ENCODE results near the gene MASP1.

The MASP1 gene

GRCh38 chr3:187255314-187255713 is 36.2 kb downstream of the MASP1 start:
- ATAC-seq = no peak
- no peak for TF ChIP-seq PPARA (CRISPR knock-in tag; IDR thresholded peaks at IDR 0.05; ENCODE audit: borderline replicate concordance)
- no peak for TF ChIP-seq SNAI2 (CRISPR knock-in tag; IDR thresholded peaks at IDR 0.05)
- no peak for TF ChIP-seq CREB5 (CRISPR knock-in tag; IDR thresholded peaks at IDR 0.05; ENCODE audit: low read depth)
- TF ChIP-seq POU6F1 (CRISPR knock-in tag; IDR thresholded peaks at IDR 0.05; ENCODE audit: borderline replicate concordance, low read depth) = no peak

- ATAC-seq = no peak
- no peak for TF ChIP-seq GLIS3 (CRISPR knock-in tag; IDR thresholded peaks at IDR 0.05)
- TF ChIP-seq ZFP3 (CRISPR knock-in tag; IDR thresholded peaks at IDR 0.05) = no peak
- no peak for TF ChIP-seq BACH2 (CRISPR knock-in tag; IDR thresholded peaks at IDR 0.05; ENCODE audit: borderline replicate concordance)
- TF ChIP-seq ZC3H10 (CRISPR knock-in tag; IDR thresholded peaks at IDR 0.05) = no peak
- no peak for TF ChIP-seq TOX (CRISPR knock-in tag; IDR thresholded peaks at IDR 0.05; ENCODE audit: borderline replicate concordance)
- no peak for TF ChIP-seq ZNF8 (CRISPR knock-in tag; IDR thresholded peaks at IDR 0.05)
- no peak for TF ChIP-seq RARB (CRISPR knock-in tag; IDR thresholded peaks at IDR 0.05)
- no peak for TF ChIP-seq ISL1 (CRISPR knock-in tag; IDR thresholded peaks at IDR 0.05)
Measured at GRCh38 chr3:187252311-187252710, 39.2 kb downstream of the MASP1 start.

- no peak for TF ChIP-seq ARNTL (CRISPR knock-in tag; IDR thresholded peaks at IDR 0.05; ENCODE audit: borderline replicate concordance, low read depth)
- ATAC-seq = no peak
Measured at GRCh38 chr3:187251599-187251998, 39.9 kb downstream of the MASP1 start.

- no peak for TF ChIP-seq ZNF70 (CRISPR knock-in tag; IDR thresholded peaks at IDR 0.05)
- TF ChIP-seq TOX (CRISPR knock-in tag; IDR thresholded peaks at IDR 0.05; ENCODE audit: borderline replicate concordance) = no peak
- no peak for TF ChIP-seq PPARA (CRISPR knock-in tag; IDR thresholded peaks at IDR 0.05; ENCODE audit: borderline replicate concordance)
- TF ChIP-seq TSHZ2 (CRISPR knock-in tag; IDR thresholded peaks at IDR 0.05) = no peak
- no peak for TF ChIP-seq ZFP30 (CRISPR knock-in tag; IDR thresholded peaks at IDR 0.05)
- TF ChIP-seq POU6F1 (CRISPR knock-in tag; IDR thresholded peaks at IDR 0.05; ENCODE audit: borderline replicate concordance, low read depth) = no peak
- TF ChIP-seq CSDC2 (CRISPR knock-in tag; IDR thresholded peaks at IDR 0.05) = no peak
- TF ChIP-seq TCF4 (CRISPR knock-in tag; IDR thresholded peaks at IDR 0.05; ENCODE audit: borderline replicate concordance) = no peak
- TF ChIP-seq PATZ1 (CRISPR knock-in tag; IDR thresholded peaks at IDR 0.05; ENCODE audit: borderline replicate concordance) = no peak
- no peak for TF ChIP-seq ZNF565 (CRISPR knock-in tag; conservative IDR thresholded peaks at IDR 0.05; ENCODE audit: low read depth)
- no peak for TF ChIP-seq ISL1 (CRISPR knock-in tag; IDR thresholded peaks at IDR 0.05)
- no peak for TF ChIP-seq ZC3H10 (CRISPR knock-in tag; IDR thresholded peaks at IDR 0.05)
- TF ChIP-seq GLIS3 (CRISPR knock-in tag; IDR thresholded peaks at IDR 0.05) = no peak
- no peak for TF ChIP-seq ZNF8 (CRISPR knock-in tag; IDR thresholded peaks at IDR 0.05)
- ATAC-seq = no peak
Measured at GRCh38 chr3:187247398-187247797, 44.1 kb downstream of the MASP1 start.

Measured in SK-N-SH treated with all-trans-retinoic acid at 6 μM for 48 hours (cell line).